SK-N-DZ (cell line): ENCODE results near the gene CRACR2B.

Source experiments
- DNase-seq: peaks from one replicate; pipeline ENCODE4 v3.0.0-alpha.2; 2015; ENCODE audit warnings: low spot score

CRACR2B gene

DNA sequence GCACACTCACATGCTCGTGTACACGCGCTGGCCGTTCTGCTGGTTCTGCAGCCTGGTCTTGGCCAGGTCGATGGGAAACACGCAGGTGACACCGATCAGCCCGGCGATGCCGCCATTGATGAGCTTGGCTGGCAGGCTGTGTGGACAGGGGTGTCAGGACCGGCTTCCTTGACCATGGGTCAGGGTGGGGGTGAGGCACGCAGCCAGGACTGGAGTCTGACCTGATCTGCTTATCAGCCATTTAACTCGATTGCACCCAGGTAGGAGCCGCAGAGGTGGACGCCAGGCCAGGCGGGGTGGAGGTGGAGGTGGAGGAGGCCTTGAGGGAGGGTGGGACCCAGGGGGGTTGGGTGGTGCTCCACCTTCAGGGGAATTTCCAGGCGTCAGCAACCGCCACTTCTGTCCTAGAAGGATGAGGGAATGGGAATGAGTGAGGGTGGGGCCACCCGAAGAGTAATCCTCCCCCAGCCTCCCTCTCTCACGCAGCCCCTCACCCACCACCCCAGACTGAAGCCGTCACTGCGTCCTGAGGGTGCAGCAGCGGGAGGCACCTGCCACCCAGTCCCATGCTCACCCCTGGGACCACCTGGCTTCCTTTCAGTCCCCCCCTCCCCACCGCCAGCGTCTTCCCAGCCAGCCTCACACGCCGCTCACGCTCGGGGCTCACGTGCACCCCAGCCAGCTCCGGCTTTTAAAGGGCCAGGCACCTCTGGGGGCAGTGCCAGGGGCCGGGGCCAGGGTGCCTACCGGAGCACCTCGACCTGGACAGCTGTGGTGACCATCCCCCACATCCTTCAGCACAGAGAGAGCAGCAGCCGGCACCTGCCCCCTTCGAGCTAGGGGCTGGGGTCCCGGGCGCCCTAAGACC is 32.7 kb upstream of the CRACR2B start:
- DNase-seq = no peak

DNA sequence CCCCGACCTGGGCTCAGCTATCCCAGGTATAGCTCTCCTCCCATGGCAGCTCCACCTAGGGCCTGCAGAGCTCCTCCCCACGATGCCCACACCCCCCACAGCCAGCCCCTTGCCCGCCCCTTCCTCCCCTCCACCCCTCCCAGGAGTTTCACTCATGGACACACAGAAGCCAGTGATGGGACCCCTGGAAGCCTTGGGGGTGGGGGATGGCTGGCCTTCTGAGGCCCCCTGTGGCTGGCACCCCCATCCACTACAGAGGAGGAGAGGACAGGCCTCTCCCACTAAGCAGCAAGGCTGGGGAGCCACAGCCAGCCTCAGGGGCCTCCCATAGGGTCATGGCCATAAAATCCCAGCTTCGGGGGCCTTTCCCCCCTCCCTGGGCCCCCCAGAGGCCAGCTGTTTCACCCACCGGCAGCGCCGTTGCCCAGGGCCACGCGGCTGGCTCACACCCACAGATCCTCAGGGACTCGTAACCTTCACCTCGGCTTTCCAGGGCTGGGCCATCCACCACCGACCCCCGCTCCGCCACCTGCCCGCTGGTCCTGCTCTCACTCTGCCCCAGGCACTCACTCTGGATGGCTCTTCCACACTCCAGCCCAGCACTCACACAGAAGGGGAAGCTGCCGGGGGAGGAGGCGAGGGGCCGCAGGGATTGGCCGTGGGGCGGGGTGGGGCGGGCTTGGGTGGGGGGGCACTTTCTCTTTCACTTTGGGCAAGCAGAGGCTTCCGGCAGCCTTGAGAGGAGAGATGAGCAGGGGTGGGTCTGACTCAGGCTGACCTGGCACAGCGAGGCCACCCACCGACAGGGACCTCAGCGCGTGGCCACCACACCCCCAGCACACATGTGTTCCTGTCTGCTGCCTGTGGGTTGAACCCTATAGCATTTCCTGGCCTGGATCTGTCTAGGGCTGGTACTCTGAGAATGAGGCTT is 31.8 kb upstream of the CRACR2B start:
- peak; percentile 70 for DNase-seq

DNA sequence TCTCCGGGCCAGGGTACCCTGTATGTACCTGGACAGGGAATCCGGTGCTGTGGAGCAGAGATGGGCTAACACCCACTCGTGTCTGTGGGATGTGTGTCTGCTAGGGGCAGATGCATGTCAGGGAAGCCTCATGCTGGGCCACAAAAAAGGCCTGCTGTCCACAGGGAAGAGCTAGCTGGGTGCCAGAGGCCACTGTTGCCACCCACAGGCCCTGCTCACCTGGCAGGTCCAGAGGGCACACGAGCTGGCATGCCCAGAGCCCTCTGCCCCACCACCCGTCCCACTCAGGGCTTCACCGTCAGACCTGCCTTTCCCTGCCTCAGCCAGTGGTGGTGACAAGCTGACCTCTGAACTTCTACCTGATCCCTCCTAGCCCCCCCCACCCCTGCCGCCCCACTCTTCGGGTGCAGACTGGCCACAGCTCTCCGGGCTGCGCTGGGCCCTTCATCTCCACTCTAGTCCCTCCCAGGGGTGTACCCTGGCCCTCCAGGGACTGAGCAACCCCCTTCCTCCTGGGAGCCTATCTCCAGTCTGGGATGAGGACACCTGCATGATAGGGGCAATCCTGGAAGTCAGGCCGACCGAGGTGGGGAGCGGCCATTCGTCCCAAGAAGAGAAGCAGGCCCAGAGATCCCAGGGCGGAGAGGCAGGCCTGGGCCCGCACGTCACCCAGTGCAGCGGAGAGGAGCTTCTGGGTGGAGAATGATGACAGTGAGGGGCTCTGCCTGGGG is 31.0 kb upstream of the CRACR2B start:
- no peak for DNase-seq

DNA sequence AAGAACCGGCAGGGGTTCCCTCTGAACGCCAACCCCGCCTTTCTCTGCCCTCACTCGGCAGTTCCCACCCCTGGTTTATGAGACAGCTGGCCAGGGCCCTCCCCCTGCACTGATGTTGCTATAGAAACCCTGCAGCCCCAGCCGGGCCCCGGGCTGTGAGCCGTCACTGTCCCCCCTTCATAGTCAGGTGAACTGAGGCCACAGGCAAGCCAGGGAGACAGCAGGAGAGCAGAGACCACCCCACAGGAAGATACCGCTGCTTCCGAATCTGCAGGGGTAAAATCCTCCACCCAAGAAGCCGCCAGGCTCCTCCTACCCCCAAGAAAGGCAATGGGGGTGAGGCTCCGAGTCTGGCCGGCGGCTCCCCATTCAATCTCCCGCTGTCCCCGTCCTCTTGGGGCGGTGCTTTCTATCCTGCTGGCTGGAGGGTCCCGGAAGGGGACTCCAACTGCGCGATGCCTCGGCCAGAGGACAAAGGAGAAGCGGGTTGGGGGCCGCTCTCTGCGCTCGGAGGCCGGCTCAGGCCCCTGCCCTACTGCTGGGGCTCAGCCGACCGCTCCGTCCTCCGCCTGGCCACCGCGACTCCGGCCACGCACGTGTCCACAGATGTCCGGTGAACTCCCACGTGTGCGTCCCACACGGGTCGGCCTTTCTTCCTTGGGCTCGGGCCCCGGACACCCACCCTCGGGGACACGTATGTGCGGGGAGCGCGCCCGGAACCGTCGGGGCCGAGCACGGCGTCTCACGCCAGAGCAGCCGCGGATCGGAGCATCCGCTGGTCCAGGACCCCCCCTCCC is 30.2 kb upstream of the CRACR2B start:
- DNase-seq = peak; percentile 82

DNA sequence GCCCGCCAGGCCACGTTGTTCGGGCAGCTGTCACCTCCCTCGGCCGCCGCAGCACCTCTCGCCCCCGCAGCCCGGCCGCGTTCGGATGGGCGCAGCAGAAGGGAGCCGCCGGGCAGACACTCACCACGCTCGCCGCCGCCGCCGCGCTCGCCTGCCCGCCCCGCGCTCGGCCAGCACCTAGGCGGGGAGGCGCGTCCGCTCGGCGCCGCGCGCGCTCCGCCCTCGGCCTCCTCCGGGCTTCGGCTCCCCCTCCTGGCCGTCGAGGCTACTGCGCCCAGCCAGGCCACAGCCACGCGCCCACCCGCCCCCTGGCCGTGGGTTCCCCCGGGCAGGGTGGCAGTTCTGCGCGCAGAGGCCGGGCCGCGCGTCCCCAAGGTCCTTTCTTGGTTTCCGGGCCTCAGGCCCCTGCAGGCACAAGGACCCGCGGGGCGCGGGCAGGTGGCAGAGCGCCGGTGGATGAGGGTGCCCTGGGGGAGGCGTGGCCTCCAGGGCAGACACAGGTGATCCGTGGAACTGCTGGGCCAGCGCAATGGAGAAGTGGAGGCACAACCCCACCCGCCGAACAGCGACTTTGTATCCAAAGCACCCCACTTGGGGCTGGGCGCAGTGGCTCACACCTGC is 29.5 kb upstream of the CRACR2B start, which contains the start of gene SLC25A22:
Gene SLC25A22 (minus strand): TSS at position 189 of the 621 bp plus-strand sequence. CDS start 3,275 bp downstream, outside the sequence.
- peak; percentile 79 for DNase-seq

DNA sequence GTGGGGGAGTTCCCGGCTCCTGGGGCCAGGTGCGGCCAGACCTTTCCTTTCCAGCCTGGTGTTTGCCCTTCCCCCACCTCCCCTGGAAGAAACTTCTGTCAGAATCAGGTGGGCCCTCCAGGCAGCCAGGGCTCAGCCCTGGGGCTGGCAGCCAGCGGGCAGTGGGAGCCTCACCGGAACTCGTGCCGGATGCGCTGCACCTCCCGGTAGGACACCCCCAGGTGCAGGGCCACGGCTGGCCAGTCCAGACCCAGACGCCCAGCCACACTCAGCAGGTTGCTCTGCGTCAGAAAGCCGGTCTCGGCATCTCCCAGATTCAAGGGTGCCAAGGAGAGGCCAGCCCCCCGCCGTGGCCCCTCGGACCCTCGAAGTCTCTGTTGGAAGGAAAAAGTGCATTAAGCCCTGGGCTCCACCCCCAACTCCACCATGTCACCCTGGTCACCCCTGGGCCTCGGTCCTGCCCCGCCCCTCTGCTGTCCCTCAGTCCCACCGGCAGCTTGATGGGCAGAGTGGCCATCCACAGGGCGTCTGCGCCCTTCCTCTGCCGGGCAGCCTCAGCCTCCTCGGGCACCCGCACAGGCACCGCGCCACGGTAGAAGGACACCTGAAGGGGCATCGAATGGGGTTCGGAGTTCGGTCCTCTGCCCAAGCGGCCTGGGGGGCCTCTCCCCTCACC is 27.9 kb upstream of the CRACR2B start:
- DNase-seq = no peak

DNA sequence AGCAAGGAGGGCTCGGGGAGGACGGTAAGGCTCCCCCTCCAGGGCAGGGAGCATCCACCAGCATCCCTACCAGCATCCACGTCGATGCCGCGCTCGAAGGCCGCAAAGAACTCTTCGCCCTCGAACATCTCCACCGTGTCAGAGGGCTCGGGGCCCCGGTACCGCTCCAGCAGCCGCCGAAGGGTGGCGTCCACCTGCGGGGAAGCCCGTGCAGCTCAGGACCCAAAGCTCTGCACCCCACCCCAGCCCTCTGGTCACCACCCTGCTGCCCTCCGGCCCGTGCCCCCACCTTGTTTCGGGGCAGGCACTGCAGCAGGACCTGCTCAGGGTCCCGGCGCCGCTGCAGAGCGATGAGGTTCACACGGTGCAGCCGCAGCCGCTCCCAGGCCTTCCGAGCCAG is 27.2 kb upstream of the CRACR2B start:
- no peak for DNase-seq

DNA sequence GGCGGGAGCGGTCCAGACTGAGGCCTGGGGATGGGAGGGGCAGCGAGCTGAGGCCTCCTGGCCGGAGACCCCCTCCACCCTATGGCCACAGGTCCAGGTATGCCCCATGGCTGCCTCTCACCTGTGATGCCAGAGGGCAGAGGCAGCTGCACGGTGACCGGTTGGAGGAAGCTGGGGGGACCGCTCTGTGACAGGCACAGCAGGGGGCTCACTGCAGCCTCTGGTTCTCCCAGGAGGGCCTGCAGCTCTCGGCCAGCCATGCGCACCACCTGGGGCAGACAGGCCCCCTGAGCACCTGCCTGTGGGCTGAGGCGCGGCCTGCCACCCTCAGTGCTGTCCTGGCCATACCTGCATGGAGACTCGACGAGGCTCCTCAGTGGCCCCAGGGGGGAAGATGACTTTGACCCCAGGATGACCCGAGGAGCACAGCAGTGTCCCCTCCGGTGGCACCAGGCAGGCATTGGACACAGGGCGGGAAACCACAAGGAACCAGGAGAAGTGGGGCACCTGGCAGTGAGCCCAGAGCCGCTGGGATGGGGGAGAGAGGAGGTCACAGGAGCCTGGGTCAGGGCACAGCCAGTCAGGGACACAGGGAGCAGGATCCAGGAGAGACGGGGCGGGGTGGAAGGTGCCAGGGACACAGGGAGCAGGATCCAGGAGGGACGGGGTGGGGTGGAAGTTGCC is 26.5 kb upstream of the CRACR2B start:
- DNase-seq = no peak

DNA sequence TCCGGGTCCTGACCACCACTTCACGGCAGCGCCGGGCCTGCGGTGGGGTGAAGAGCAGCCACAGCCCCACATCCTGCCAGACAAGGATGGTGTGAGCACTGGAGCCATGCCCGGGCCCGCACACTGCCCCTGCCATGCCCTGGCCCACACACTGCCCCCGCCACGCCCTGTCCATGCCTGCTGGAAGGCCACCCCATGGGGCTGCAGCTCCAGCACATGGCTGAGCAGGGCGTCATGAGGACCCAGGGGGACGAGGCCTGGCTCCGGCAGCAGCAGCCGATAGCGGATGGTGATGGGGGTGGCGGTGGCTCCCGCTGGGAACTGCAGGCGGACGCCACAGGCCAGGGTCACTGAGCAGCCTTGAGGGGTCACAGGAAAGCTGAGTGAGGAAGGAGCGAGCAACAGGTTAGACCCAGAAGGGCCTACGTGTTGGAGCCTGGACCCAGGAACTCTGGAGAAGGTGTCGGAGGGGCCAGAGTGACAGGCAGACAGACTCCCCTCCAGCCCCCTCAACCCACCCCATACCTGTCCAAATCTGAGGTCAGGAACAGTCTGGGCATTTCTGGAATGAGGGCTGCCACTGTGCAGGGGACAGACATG is 25.6 kb upstream of the CRACR2B start:
- DNase-seq = no peak

DNA sequence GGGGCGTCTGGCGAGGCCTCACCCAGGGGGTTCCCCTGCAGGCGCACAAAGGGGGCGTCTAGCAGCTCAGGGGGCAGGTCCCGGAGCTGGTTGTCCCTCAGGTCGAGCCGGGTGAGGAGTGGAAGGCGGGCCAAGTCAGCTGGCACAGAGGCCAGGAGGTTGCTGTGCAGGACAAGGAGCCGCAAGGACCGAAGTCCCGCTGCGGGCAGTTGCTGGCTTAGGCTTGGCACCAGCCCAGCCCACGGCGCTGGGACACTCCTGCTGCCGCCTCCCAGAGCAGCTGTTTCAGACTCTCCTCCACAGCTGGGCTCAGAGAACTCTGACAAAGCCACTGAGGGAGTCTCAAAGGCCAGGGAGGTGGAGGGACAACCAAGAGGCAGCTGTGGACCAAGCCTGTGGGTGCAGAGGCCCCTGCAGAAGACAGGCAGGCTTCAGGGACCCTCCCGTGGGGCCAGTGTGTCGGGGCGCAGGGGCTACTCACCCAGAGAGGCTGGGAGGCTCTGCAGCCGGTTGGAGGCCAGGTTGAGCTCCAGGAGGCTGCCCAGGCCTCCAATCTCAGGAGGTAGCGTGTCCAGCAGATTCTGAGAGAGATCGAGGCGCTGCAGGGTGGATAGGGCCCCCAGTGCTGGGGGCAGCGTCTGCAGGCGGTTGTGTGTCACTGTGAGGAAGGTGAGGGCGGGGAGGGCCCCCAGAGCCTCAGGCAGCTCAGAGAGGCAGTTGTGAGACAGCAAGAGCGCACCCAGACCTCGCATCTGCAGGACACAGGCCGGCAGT is 24.8 kb upstream of the CRACR2B start:
- DNase-seq = no peak

DNA sequence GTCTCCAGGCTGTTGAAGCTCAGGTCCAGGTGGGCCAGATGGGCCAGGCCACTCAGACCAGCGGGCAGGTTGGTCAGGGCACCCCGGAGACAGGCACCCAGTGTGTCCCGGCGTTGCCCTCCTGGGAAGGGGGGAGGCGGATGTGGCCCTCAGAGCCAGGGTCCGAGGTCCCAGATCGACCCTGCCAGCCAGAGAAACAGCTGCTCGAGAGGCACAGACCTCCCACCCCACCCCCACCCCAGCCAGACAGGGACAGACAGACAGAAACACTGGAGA is 24.3 kb upstream of the CRACR2B start:
- DNase-seq = no peak

DNA sequence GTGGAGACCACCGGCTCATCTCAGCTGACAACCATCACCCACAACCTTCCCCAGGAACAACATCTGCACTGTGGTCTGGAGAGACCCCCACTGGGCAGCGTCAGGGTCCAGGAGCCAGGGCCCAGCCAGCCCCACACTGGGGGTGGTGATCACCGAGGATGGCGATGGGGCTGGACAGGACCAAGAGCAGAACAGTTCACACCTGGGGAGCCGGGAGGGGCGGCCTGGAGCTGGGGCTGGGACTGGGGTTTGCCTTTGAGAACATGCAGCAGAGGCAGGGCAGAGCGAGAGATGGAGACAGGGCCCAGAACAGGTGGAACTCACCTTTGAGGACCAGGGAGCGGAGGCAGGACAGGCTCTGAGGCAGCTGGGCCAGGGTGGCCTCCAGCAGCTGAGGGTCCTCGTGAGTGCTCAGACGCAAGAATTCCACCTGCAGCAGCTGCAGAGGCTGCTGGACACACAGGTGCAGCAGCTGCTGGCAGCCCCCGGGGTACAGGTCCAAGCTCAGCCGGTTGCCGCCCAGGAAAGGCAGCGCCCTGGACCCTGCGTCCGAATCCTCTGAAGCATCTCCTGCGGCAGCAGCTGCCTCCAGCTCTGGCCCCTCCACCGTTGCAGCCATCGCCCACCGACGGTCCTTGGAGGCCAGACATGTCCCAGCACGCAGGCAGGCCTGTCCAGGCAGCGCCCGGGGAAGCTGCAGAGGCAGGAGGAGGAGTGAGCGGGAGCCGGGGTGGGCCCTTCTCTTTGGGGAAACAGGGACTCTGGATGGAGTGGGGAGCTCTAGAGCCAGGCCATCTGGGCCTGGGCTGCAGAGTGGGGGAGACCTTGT is 23.7 kb upstream of the CRACR2B start:
- DNase-seq = no peak

DNA sequence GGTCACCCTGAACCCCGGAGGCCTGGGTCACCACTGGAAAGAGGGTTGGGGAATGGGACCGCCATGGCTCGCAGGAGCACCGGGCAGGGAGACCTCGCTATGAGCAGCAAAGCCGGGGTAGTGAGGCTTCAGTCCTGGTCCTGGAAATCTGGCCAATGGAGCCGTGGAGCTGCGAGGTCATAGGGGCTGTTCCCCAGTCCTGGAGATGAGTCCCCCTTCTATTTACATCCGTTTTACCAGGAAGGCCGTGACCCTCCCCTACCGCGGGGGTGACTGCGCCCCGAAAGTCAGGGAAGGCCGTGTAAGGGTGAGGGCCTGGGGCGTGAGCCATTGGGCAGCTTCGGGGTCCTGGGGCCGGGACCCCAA is 23.1 kb upstream of the CRACR2B start:
- no peak for DNase-seq

DNA sequence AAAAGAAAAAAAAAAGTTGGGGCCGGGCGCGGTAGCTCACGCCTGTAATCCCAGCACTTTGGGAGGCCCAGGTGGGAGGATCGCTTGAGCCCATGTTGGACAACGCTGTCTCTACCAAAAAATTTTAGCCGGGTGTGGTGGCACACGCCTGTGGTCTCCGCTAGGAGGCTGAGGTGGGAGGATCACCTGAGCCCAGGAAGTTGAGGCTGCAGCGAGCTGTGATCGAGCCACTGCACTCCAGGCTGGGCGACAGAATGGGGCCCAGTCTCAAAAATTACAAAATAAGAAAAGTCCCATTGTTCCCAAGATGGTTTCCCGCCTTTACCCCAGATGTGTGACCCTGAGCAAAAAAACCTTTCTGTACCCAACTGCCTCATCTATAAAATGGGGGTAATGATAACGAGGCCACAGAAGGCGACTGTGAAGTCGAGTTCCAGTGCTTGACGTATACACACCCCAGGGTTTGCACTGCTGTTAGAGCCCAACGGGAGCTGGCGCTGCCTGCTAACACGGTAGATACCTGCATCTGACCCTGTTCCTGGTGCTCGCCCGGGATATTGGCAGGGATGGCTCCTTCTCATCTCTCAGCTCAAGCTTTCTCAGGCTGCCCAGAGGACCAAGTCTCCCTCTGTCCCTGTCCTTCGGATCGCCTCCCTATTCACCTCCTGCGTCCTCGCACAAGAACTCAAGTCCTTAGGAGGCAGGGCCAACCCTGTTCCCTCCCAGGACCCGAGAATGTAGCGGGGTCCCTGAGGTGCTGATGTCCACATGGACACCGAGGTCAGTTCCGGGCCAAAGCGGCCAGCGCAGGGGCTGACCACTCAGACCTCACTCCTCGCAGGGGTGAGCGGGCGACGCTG is 19.1 kb upstream of the CRACR2B start:
- no peak for DNase-seq

DNA sequence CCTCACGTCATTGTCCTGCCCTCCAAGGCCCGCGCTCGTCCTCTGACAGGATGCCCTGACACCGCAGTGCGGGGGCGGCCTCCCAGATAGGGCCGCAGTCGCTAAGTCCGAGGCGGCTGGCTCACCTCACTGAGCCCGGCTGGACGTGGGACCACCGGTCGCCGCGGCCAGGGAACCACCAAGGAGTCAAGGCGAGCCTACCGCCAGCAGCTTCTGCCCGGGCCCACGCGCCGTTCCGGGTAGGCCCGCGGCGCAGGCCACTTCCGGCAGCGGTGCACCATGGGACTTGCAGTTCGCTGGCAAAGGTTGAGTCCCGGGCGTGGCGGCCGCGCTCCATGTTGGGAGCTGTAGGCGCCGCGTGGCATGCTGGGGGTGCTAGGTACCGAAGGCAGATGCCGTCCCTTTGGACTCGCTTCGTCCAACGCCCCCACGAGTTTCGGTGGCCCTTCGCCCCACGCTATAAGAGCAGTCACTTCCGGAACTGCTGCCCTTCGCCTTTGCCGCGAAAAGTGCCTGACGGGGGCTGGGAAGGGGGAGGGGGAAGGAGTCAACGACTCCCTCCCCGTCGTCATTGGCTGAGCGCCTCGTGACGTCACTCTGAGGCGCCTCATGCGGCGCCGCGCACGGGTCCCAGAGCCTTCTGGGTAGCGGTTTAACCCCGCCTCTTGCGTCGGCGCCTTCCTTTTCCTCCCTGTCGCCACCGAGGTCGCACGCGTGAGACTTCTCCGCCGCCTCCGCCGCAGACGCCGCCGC is 18.3 kb upstream of the CRACR2B start, which contains the start of gene RPLP2:
Gene RPLP2 (plus strand): TSS at position 681 of the 753 bp plus-strand sequence. CDS start 268 bp downstream, outside the sequence.
- DNase-seq = peak; percentile 97
